Epithelial cell of esophagus (primary cell): ENCODE data around the gene KCNQ1OT1.

Source experiments
- DNase-seq: peaks from one replicate; pipeline ENCODE4 v3.0.0; 2010; ENCODE audit warnings: low read depth
- H3K4me3 ChIP-seq: 2 replicates; pipeline ENCODE4 v1.5.1; 2011; ENCODE audit warnings: mild to moderate bottlenecking, low read length, control low read depth
- TF ChIP-seq, protein P1 (sequence below): IDR thresholded peaks from 2 replicates; pipeline ENCODE4 v1.5.1; 2011; ENCODE audit warnings: low read depth, mild to moderate bottlenecking, low read length, control low read depth, inconsistent platforms; ENCODE audit not compliant: insufficient read depth; ENCODE audit errors: missing control alignments

Gene KCNQ1OT1

DNA sequence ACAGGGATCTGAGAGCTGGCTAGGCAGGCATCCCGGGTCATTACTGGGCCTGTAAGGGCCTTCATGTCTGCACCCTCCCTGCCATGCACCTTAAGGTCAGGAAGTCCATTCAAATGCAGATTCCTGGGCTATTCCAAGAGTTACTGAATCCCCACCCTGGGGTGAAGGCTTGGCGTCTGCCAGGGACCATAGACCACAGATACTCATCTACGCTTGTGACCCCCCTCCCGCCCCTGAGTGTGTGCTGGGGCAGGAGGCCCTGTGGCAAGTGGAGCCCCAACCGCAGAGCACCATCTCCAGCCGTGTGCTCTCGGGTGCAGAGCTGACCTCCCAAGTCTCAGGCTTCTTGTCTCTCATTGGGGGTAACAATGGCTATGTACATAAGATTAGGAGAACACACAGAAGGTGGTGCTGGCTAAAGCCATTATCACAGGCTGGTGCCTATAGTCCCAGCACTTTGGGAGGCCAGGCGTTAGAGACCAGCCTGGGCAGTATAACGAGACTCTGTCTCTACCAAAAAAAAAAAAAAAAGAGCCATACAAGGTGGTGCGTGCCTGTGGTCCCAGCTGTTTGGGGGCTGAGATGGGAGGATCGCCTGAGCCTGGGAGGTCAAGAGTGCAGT lies 19.1 kb upstream of the KCNQ1OT1 start:
- no peak for DNase-seq
- H3K4me3 ChIP-seq, result no peak overlapping the region
- TF ChIP-seq, protein P1, sequence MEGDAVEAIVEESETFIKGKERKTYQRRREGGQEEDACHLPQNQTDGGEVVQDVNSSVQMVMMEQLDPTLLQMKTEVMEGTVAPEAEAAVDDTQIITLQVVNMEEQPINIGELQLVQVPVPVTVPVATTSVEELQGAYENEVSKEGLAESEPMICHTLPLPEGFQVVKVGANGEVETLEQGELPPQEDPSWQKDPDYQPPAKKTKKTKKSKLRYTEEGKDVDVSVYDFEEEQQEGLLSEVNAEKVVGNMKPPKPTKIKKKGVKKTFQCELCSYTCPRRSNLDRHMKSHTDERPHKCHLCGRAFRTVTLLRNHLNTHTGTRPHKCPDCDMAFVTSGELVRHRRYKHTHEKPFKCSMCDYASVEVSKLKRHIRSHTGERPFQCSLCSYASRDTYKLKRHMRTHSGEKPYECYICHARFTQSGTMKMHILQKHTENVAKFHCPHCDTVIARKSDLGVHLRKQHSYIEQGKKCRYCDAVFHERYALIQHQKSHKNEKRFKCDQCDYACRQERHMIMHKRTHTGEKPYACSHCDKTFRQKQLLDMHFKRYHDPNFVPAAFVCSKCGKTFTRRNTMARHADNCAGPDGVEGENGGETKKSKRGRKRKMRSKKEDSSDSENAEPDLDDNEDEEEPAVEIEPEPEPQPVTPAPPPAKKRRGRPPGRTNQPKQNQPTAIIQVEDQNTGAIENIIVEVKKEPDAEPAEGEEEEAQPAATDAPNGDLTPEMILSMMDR, result no peak

DNA sequence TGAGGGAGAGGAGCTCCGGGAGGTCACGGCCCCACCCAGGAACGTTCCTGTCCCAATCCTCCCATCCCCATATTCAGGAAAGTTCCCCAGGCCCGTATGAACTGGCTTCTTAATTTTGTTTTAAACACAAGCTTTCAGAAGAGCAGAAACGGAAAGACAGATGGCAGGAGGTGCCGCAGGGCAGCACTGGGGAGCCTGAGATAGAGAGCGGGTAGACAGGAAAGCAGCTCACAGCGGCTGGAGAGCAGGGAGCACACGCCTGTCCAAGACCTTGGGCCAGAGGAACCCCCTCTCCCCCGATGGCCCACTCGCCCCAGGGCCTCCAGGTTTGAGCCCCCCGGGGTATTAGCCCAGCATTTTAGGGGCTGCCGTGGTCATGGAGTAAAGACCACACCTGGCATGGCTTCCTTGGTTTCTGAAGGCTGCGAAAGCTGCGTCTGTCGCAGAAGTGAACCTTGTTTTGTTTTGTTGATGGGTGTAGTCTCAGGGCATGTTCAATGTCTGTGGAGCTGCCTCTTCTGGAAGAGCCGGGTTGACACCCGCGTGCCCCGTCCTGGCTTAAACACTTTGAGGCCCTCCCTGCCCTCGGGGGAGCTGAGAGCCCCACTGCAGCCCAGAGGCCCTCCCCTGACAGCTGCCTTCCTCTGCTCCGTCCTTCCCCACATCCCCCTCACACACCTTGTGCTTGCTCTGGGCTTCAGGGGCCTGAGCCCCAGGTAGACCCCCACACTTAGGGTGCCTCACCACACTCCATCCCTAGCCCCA lies 17.9 kb upstream of the KCNQ1OT1 start:
- no peak overlapping the region for H3K4me3 ChIP-seq
- TF ChIP-seq, protein P1, result no peak
- DNase-seq, result no peak

DNA sequence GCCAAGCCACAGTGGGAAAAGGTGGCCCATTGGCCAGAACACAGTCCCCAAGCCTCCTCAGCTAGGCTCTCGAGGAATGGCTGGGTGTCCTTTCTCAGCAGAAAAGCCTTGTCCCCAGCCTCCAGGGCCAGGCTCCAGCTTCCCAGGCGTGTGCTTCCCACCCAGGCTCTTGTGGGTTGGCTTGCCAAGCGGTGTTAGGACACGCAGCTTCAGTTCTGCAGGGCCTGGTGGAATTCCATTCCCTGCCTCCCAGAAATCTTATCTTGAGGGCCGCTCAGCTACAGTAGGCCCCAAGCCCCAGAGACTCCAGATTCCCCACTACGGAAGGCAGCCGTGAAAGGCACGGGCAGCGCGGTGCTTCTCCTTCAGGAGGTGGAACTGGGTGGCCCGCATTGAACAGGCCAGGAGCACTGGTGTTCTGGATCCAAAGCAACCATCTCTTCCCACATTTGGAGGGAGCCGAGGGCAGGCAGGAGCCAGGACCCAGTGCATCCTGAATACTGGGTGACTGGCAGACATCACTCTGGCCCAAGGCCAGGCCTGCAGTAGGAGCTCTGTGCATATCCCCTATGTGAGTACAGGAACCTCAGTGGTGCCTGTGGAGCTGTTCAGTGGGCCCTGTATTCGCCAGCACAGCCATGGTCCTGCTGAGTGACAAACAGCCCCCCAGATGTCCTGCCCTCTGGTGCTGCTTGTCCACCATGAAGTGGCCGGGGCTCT lies 16.7 kb upstream of the KCNQ1OT1 start:
- TF ChIP-seq, protein P1, result no peak
- no peak for DNase-seq
- no peak overlapping the region for H3K4me3 ChIP-seq

DNA sequence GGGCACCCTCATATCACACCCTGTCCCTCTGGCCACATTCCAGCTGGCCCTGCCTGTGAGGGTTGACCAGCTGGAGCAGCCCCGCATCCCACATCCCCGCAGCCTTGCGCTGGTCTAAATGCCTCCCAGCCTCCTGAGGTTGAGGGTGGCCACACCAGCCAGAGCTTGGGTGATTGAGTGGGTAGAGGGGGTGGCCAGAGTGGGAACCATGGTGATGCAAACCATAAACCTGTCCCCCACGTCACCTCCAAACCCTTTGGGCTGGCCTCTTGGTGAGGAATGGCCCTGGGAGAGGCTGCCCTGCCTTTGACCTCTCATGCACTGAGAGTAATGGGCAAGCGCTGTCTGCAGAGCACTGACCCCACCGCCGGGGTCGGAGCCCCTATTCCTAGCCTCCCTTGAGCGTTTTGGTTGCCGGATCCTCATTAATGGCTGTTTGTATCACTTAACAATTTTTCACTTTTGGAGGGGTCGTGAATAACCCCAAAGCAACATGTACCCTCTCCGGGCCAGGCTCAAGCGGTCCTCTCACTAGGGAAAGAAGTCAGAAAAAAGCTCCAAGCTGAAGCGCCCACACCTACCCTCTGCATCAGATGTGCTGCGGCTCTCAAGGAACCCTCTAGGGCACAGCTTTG lies 16.0 kb upstream of the KCNQ1OT1 start:
- no peak for DNase-seq
- no peak overlapping the region for H3K4me3 ChIP-seq
- TF ChIP-seq, protein P1, result no peak

DNA sequence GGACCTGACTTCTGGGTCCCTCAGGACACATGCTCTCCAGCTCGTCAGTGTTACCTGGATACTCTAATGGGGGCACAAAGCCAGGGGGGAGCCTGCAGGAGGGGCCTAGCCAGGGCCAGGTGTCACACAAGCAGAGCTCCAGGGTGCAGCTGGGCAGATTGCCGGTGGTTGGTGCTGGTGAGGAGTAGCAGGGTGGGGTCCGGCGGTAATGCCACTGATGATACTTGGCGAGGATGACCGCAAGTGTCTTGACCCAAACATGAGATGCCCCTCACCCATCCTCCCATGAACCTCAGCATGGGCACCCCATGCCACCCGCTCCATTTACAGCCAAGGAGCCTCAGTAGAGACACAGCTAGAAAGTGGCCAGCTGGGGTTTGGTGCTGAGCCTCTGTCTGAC lies 15.1 kb upstream of the KCNQ1OT1 start:
- TF ChIP-seq, protein P1, result no peak
- no peak for DNase-seq
- no peak overlapping the region for H3K4me3 ChIP-seq

- no peak for DNase-seq
- TF ChIP-seq, protein P1, result no peak
- no peak overlapping the region for H3K4me3 ChIP-seq
Measured at GRCh38 chr11:2714463-2714800, 14.6 kb upstream of the KCNQ1OT1 start.
